Measurements from ENCODE around the gene PASK.

- TF ChIP-seq CTCF (conservative IDR thresholded peaks at IDR 0.05 in 1 of 2, IDR thresholded peaks at IDR 0.05 in 1 of 2; ENCODE audit: low read depth in 1 of 2, low read length in 2 of 2) (no peak), EZH2 (IDR thresholded peaks at IDR 0.05; ENCODE audit: low read length, missing control alignments) (no peak)
Measured at GRCh38 chr2:241114836-241115235, 34.4 kb downstream of the PASK start.
